NCI-H460 (cell line): Measurements from ENCODE around the gene CCNC. TPM values are rescaled to one million over a fixed set of nuclear protein-coding genes. Genes with fewer than 3 reads are reported as not detected.
"Not testable (repeated sequence)": the region's sequence is repeated elsewhere in the genome, so short reads cannot be mapped to it uniquely, and the experiment has no call there.

Experiments used
- DNase-seq: peaks from one replicate; pipeline ENCODE4 v3.0.0-alpha.2; 2016; ENCODE audit warnings: low read depth; ENCODE audit errors: extremely low read depth
- total RNA-seq: library from RNA; depleted of rRNA; stranded (reverse); fragments of >200 nt; shearing (Covaris generic); gene quantifications from 2 replicates; pipeline ENCODE4 v1.2.3, GENCODE V29; 2014

CCNC gene
- total RNA-seq, 1 experiment from 2014 or later, result 65.5 TPM

- no peak for DNase-seq
These were observed 35.1 kb upstream of the CCNC start for GRCh38 chr6:99603421-99604165.

GRCh38 chr6:99602520-99603420 is 34.3 kb upstream of the CCNC start:
- DNase-seq, result no peak

GRCh38 chr6:99594696-99595095 is 26.2 kb upstream of the CCNC start:
- not testable (repeated sequence) for DNase-seq

- DNase-seq, result no peak
These were observed 24.4 kb upstream of the CCNC start for GRCh38 chr6:99592900-99593299.

GRCh38 chr6:99591673-99592364 is 23.4 kb upstream of the CCNC start:
- DNase-seq, result no peak

DNA sequence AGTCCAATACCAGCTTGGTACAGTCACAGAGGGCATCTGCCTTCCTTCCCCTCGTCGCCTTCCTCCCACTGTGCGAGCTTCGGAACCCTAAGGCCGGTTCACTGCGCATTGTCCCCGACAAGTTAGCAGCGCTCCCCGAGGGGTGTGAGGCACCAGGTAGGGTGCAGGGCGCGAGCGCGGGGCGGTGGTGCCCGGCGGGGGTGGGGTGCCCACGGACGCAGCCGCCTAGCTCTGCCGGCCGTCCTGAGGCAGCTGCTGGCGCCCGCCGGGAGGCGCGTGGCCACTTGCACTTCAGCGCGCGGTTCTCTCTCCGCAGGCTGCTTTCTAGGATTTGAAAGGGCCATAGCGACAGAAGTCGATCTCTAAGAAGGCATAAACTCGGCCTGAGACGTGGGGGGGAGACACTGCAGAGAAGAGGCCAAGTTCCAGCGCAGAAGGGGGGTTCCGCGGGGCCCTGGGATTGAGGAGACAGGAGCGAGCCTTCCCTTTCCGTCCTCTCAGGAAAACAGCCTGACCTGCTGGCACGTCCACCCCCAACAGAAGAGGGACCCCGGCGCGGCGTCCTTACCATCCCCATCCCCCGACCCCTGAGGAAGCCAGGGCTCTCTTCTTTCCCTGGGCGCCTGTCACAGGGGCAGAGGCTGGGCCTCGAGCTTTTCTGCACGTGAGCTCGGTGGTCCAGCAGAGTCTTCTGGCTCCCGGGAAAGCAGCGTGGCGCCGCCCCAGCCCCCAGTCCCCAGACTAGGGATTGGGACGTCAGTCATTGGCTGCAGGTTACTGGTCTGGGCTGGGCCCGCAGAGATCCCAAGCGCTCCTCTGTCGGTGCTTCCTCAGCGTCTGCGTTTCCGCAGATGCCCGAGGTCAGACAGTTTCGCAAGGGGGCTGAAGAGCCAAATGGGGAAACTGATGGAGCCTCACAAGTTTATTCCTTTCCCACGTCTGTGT is 22.5 kb upstream of the CCNC start:
- no peak for DNase-seq

DNA sequence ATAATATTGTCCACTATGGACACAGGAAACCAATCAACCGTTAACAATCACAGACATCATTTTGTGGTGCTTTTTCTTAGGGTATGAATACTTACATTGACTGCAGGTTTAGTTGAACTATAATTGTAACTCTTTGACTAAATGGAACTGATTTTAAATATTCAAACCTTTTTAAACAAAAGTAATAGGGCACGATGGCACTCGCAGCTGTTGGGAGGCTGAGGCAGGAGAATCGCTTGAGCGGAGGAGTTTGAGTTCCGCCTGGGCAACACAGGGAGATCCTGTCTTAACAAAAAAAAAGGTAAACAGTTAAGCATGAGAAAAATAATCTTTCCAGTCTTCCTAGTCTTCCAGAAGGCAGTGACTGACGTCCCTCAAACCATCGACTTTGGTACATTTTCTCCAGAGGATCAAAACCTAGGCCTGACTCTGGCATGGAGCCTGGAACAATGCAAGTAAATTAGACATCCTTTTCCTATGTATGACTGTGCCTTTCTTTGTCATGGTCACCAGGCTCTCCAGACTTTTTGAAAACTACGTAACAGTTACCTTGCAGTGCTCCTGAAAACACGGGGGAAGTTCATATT is 21.5 kb upstream of the CCNC start:
- DNase-seq, result no peak

DNA sequence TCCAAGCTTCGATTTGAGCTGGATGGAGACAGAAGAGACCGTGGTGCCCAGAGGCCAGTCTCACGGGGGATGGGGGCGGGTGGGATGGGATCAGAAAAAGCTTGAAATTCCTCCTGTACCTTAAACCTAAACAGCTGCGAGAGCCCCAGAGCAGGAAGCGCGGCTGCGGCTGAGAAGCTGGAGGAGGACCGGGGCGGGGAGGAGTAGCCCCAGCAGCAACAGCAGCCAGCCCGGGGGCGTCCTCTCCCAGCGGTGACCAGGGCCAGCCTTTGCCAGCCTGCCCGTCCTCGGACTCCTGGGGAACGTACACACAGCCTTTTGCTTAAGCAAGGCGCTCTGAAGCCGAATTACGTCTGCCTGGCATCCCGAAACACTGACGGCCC is 20.8 kb upstream of the CCNC start:
- DNase-seq, result no peak

DNA sequence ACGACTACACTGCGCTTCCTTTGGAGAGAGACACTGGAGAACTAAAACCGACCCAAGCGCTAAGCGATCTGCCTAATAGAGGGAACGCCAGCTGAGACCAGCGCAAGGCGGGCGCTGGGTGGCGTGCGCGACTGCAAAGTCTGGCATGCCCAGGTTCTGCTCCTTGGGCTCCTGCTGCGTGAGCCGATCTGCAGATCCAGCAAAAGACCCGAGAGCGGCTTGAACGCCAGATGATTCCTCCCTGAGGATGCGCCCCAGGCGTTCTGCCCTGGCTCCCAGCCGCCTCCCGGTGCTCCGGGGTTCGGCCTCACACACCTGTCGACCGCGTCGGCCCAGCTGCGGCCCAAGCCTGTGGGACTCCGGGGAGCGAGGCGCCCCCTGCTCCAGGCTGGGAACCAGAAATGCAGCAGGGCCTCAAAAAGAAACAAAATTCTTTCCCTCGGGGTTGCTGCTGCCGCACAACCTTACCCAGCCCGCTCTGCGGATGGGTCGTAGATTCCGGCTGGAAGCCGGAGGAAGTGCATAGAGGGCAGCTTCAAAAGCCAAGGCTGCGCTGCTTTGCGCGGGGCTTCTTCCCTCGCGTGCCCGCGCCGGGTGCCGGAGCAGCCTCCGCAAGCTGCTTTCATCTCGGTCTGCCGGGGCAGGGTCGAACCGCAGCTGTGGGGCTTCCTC is 20.3 kb upstream of the CCNC start:
- peak; percentile 73 for DNase-seq

DNA sequence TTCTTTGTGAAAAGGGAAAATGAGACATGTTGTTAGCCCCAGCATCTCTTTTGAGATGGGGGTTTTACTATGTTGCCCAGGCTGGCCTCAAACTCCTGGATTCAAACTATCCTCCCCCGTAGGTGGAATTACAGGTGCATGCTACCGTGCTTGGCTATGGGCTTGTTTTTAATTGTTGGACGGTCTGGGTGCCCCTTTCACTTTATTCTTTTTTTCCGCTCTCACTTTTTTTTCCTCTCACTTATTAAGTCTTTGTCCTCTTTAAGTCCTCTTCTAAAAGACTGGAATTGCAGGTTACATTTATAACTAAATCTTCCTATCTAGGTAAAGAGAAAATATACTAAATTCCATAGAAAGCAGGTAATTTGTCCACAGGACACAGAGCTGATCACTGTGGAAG is 19.3 kb upstream of the CCNC start:
- DNase-seq, result no peak

GRCh38 chr6:99579781-99580180 is 11.3 kb upstream of the CCNC start:
- no peak for DNase-seq

GRCh38 chr6:99575544-99576227 is 7.2 kb upstream of the CCNC start:
- no peak for DNase-seq

GRCh38 chr6:99573980-99574617 is 5.6 kb upstream of the CCNC start:
- DNase-seq, result no peak

DNA sequence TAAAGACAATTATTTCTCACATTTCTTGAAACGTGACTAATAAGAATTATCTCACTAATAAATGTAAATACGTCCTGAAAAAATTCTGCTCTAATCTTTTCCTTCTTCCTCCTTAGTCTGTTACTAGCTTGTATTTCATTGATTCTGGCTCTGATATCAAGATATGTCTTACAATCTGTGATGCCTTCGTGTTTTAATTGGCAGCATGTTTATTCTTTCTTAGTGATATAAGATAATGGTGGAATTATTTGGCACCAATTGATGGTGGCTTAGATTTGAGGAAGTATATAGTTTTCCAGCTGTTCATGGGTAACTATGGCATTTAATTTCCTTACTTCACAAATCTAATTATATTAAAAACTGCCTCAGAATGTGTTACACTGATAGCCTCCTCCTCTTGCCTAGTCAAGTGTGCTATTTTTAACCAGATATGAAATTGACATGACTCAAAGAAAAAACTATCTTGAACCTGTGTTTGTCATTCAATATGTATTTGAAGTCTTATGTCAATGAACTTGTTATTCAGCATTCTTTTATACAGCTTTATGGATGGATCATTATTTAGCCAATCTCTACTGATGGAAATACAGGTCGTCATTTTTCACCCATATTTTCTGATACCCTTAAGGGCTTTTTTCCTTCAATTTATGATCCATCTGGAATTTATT is 5.3 kb downstream of the CCNC start:
- DNase-seq, result no peak

- no peak for DNase-seq
These were observed 7.8 kb downstream of the CCNC start for GRCh38 chr6:99560668-99561067.

GRCh38 chr6:99559057-99559456 is 9.4 kb downstream of the CCNC start:
- no peak for DNase-seq

GRCh38 chr6:99553888-99554287 is 14.6 kb downstream of the CCNC start:
- DNase-seq, result no peak
